NCI-H510A (cell line): ENCODE data around the gene SDC3.
"Not testable (repeated sequence)": the region's sequence is repeated elsewhere in the genome, so short reads cannot be mapped to it uniquely, and the experiment has no call there.

Experiments used
- DNase-seq: peaks from one replicate; lab custom pipeline; 2025; lab: John Stamatoyannopoulos, UW

Gene SDC3

GRCh38 chr1:30875197-30875596, 33.4 kb downstream of the SDC3 start:
- DNase-seq, result no peak

- no peak for DNase-seq
These were observed 34.4 kb downstream of the SDC3 start for GRCh38 chr1:30874176-30874575.

GRCh38 chr1:30872948-30873263, 35.7 kb downstream of the SDC3 start:
- no peak for DNase-seq

GRCh38 chr1:30872033-30872947, 36.3 kb downstream of the SDC3 start:
- no peak for DNase-seq

GRCh38 chr1:30871276-30871871, 37.2 kb downstream of the SDC3 start:
- no peak for DNase-seq

- DNase-seq, result no peak
These were observed 37.9 kb downstream of the SDC3 start for GRCh38 chr1:30870656-30871055.

GRCh38 chr1:30870035-30870434, 38.5 kb downstream of the SDC3 start:
- DNase-seq, result no peak

- no peak for DNase-seq
These were observed 39.6 kb downstream of the SDC3 start for GRCh38 chr1:30868833-30869435.

GRCh38 chr1:30868057-30868456, 40.5 kb downstream of the SDC3 start:
- not testable (repeated sequence) for DNase-seq

- no peak for DNase-seq
These were observed 41.0 kb downstream of the SDC3 start for GRCh38 chr1:30867537-30867936.

GRCh38 chr1:30866594-30866993, 42.0 kb downstream of the SDC3 start:
- no peak for DNase-seq

- no peak for DNase-seq
These were observed 43.9 kb downstream of the SDC3 start for GRCh38 chr1:30864681-30865080.

GRCh38 chr1:30863858-30864604, 44.5 kb downstream of the SDC3 start:
- DNase-seq, result no peak

GRCh38 chr1:30860320-30860652, 48.3 kb downstream of the SDC3 start:
- DNase-seq, result no peak

- no peak for DNase-seq
These were observed 50.6 kb downstream of the SDC3 start for GRCh38 chr1:30857964-30858363.

- DNase-seq, result no peak
These were observed 51.5 kb downstream of the SDC3 start for GRCh38 chr1:30857062-30857461.

GRCh38 chr1:30856260-30856790, 52.2 kb downstream of the SDC3 start:
- peak; percentile 64 for DNase-seq

GRCh38 chr1:30855686-30856259, 52.8 kb downstream of the SDC3 start:
- no peak for DNase-seq

- DNase-seq, result no peak
These were observed 55.2 kb downstream of the SDC3 start for GRCh38 chr1:30853350-30853749.

- no peak for DNase-seq
These were observed 56.5 kb downstream of the SDC3 start for GRCh38 chr1:30852026-30852425.

- no peak for DNase-seq
These were observed 57.3 kb downstream of the SDC3 start for GRCh38 chr1:30851286-30851685.

- no peak for DNase-seq
These were observed 58.0 kb downstream of the SDC3 start for GRCh38 chr1:30850607-30851006.
